K562 (cell line): ENCODE results near the gene TSSK6. TPM values are rescaled to one million over a fixed set of nuclear protein-coding genes. Genes with fewer than 3 reads are reported as not detected.
A peak's percentile ranks its signal among the peaks of the same experiment; 100 is the strongest.

Source experiments
- ATAC-seq: fragments of 200-7000 bp; cut with Tn5 transposase; 3 replicates; pipeline ENCODE4 v1.9.1; 2020; ENCODE audit warnings: moderate library complexity
- BruUV-seq: library from RNA; stranded (reverse); fragments of 400-500 nt; replicated peaks from 2 replicates; lab custom pipeline; 2021; lab: Mats Ljungman, UMichigan
- CTCF ChIA-PET: fragments of 300-600 bp; formaldehyde crosslinking; extraction: SDS; loops from one replicate; lab custom pipeline; 2021; ENCODE audit warnings: low intra/inter-chr PET ratio; lab: Yijun Ruan, JAX
- POLR2A ChIA-PET: fragments of 300-600, 350-650 bp; sonication (Branson Sonifier 250); formaldehyde crosslinking; extraction: SDS; loops from one replicate; lab custom pipeline; 2021; ENCODE audit warnings: antibody characterized with exemption, inconsistent platforms; lab: Yijun Ruan, JAX
- DNase-seq, 4 experiments: peaks; one replicate each; pipeline versions ENCODE4 v3.0.0 to v3.0.0-alpha.2; 2011 to 2018; ENCODE audit warnings: low spot score in 3 of 4, mixed read lengths in 3 of 4; ENCODE audit errors: extremely low read depth in 1 of 4
- FAIRE-seq: peaks from 2 replicates; lab custom pipeline; 2011; peaks lifted over from hg19 to GRCh38; lab: Jason Lieb, UNC
- H2AFZ ChIP-seq: 2 replicates; pipeline ENCODE4 v1.6.0; 2011; ENCODE audit warnings: low read depth, low read length, control low read depth, inconsistent platforms
- H3K27ac ChIP-seq: fragments of 200-600 bp; 3 replicates; pipeline ENCODE4 v1.8.0; 2011; ENCODE audit warnings: low read depth, mild to moderate bottlenecking, control low read depth, inconsistent platforms, low read length, moderate library complexity, mixed read lengths; ENCODE audit errors: extremely low read depth
- H3K27me3 ChIP-seq, 2 experiments: fragments of 300-600 bp in 1 of 2; 2 replicates in 1 of 2; 3 replicates in 1 of 2; pipeline versions ENCODE4 v1.6.0 to v1.8.0; 2011; ENCODE audit warnings: inconsistent platforms in 2 of 2, low read length in 2 of 2, mild to moderate bottlenecking in 1 of 2, mixed read lengths in 1 of 2, moderate library complexity in 1 of 2; ENCODE audit not compliant: control insufficient read depth in 2 of 2, insufficient read depth in 2 of 2
- H3K36me3 ChIP-seq: fragments of 300-600 bp; 3 replicates; pipeline ENCODE4 v1.8.0; 2011; ENCODE audit warnings: mild to moderate bottlenecking, low read length, inconsistent platforms; ENCODE audit not compliant: control insufficient read depth, insufficient read depth
- H3K4me1 ChIP-seq, 2 experiments: fragments of 200-600 bp in 1 of 2; replicated peaks in 1 of 2; 2 replicates in 1 of 2; 3 replicates in 1 of 2; pipeline versions ENCODE4 v1.5.1 to v1.8.0; 2011; ENCODE audit warnings: inconsistent platforms in 2 of 2, low read length in 2 of 2, mild to moderate bottlenecking in 1 of 2, mixed read lengths in 1 of 2, moderate library complexity in 1 of 2; ENCODE audit not compliant: control insufficient read depth in 2 of 2, insufficient read depth in 2 of 2
- H3K4me2 ChIP-seq: 2 replicates; pipeline ENCODE4 v1.6.1; 2011; ENCODE audit warnings: low read length, control low read depth, inconsistent platforms, mixed read lengths; ENCODE audit not compliant: insufficient read depth
- H3K4me3 ChIP-seq: fragments of 200-600 bp; sonication (generic), shearing (Covaris generic); 2 replicates; pipeline ENCODE4 v1.5.1; 2016; ENCODE audit warnings: control low read depth, inconsistent platforms
- H3K79me2 ChIP-seq: fragments of 200-600 bp; 3 replicates; pipeline ENCODE4 v1.8.0; 2011; ENCODE audit warnings: low read length, inconsistent platforms; ENCODE audit not compliant: control insufficient read depth, insufficient read depth
- H3K9ac ChIP-seq, 2 experiments: 2 replicates each; pipeline versions ENCODE4 v1.6.0 to v1.6.1; 2011; ENCODE audit warnings: low read depth in 2 of 2, low read length in 2 of 2, control low read depth in 1 of 2, inconsistent platforms in 1 of 2, mild to moderate bottlenecking in 1 of 2, mixed read lengths in 1 of 2; ENCODE audit not compliant: insufficient read depth in 1 of 2
- H3K9me1 ChIP-seq: one replicate; pipeline ENCODE4 v1.6.0; 2011; ENCODE audit warnings: inconsistent platforms, mild to moderate bottlenecking, low read length, moderate library complexity; ENCODE audit not compliant: control insufficient read depth, insufficient read depth
- H3K9me3 ChIP-seq: replicated peaks from 2 replicates; pipeline ENCODE4 v1.5.1; 2011; ENCODE audit warnings: low read depth, low read length, inconsistent platforms; ENCODE audit not compliant: control insufficient read depth, insufficient read depth
- H4K20me1 ChIP-seq: replicated peaks from 2 replicates; pipeline ENCODE4 v1.6.1; 2011; ENCODE audit warnings: low read length, inconsistent platforms, mixed read lengths; ENCODE audit not compliant: control insufficient read depth, insufficient read depth
- CEBPB ChIP-seq: fragments of 450-650 bp; IDR thresholded peaks from 2 replicates; pipeline ENCODE4 v1.6.1; 2016; ENCODE audit warnings: missing genetic modification characterization, missing compliant biosample characterization
- MCM7 ChIP-seq, 2 experiments: fragments of 450-650 bp; IDR thresholded peaks; 2 replicates each; pipeline ENCODE4 v1.6.1; 2016 to 2018
- WGBS: fragments of 100-300 bp; shearing (Covaris generic); methylation state at CpG from one replicate; pipeline ENCODE4 v1.1.6; 2016; ENCODE audit warnings: low coverage, mixed read lengths; ENCODE audit not compliant: insufficient coverage; ENCODE audit errors: missing lambda C conversion rate; 5-methylcytosine and 5-hydroxymethylcytosine counted together
- in situ Hi-C: fragments of 300-500 bp; cut with MboI; formaldehyde crosslinking; loops from 4 replicates; pipeline ENCODE4 v1.15.0; 2018; ENCODE audit warnings: inconsistent platforms, mixed read lengths
- intact Hi-C: fragments of 100-400 bp; cut with micrococcal nuclease; formaldehyde crosslinking; loops from 2 replicates; pipeline ENCODE4 v1.14.2; 2022
- polyA plus RNA-seq, 8 experiments: library from polyadenylated mRNA; depleted of rRNA in 4 of 8; stranded (reverse) in 5 of 8; unstranded in 3 of 8; fragments of >200 nt; fragmentation: Nextera tagmentation in 2 of 8; fragmentation: Illumina TruSeq in 1 of 8; extraction: Ambion mirVana in 2 of 8; extraction: Trizol in 1 of 8; gene quantifications; 2 replicates each; pipeline versions ENCODE4 v1.2.1 to v1.2.3, GENCODE V29; 2011 to 2014; ENCODE audit warnings: inconsistent platforms in 1 of 8, missing spikeins in 1 of 8
- total RNA-seq, 7 experiments: library from RNA; depleted of rRNA in 6 of 7; stranded (reverse); fragments of >200 nt in 6 of 7; fragmentation: Illumina TruSeq in 2 of 7; extraction: Trizol in 2 of 7; gene quantifications; 2 replicates each; pipeline versions ENCODE4 v1.2.1 to v1.2.3, GENCODE V29; 2011 to 2021; ENCODE audit warnings: low replicate concordance in 1 of 7

TSSK6 gene
- total and polyA plus RNA-seq, 9 of the 15 experiments (the other 6 are each of a cell fraction or from before 2014, with no cell fraction given): 0.21 to 2.6 (median 1.5) TPM; not detected in 3

DNA sequence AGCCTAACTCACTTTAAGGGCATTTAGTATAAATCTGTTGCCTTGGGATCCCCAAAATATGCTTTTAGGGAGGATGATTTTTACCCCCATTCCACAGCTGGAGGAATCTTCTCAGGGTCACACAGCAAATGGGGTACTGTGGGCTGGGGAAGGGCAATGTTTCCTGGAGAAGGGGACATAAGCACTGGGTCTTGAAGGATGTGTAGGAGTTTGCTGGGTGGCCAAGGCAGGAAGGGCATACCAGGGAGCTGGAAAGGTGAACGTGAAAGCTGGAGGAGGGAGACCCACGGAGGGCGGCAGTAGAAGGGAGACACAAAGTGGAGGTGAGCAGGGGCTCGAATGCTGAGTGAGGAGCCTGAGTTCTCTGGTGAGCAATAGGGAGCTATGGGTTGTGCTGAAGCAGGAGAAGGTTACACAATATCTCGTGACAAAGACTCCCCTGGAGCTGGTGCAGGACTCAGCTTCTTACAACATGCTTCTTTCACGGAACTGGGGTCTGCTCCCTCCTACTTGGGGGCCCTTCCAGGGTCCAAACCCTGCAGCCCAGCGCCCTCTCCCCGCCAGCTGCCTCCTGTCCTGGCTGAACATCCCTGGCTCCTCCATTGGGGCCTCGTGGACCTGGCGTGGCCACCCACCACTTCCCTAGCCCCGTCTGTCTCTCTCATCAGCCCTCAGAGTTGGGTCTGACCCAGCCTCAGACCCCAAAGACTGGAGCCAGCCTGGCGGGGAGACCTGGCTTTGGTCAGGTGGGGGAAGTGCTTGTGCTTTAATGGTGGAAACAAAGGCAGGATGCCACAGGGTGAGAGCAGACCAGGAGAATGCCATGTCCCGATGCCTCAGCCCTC lies 33.8 kb upstream of the TSSK6 start:
- no peaks in the 10 kb centered on the region for H3K79me2 ChIP-seq
- TF ChIP-seq CEBPB (tag) (peak; percentile 61), MCM7 (IDR thresholded peaks at IDR 0.05) (no peak)
- TF ChIP-seq, all 486 proteins: peak for 1
- peak overlapping the region in 1 of 2 experiments; percentile 64; a peak in 1 of 4 replicates for H3K9ac ChIP-seq
- H3K4me1 ChIP-seq: peaks cover 0 to 52% of the 10 kb centered on the region in 2 experiments; a peak in 2 of 5 replicates
- H4K20me1 ChIP-seq: 0 out of 2 replicates have a peak, but pooled peaks cover 5% of the 10 kb centered on the region
- ATAC-seq (peak; percentile 10; the same call in 1 of the 3 replicates), FAIRE-seq (no peak), DNase-seq (no peak)
- H3K9me3 ChIP-seq: no peaks in the 10 kb centered on the region
- intact Hi-C loops (no loop called here), in situ Hi-C loops (loop anchor here (25.0 kb wide), 1 partner anchor 88 kb away; the partner anchor contains the start of genes GMIP and LPAR2)
- WGBS: 3% methylated on average over 13 of the region's 13 CpGs
- no peaks in the 10 kb centered on the region for H3K9me1 ChIP-seq
- H3K27me3 ChIP-seq: peaks cover 5 to 52% of the 10 kb centered on the region in 2 experiments
- H2AFZ ChIP-seq: no peak overlapping the region
- H3K4me2 ChIP-seq: no peak overlapping the region
- no TSS peak for BruUV-seq
- H3K4me3 ChIP-seq: no peak overlapping the region
- H3K36me3 ChIP-seq: no peaks in the 10 kb centered on the region
- CTCF ChIA-PET: no interaction called here
- POLR2A ChIA-PET: interaction anchor here (0.7 to 1.5 kb wide), 5 partner anchors 8 to 184 kb away, joined by 3 to 4 read pairs (median 4); partner anchors contain the start of gene ZNF14
- H3K27ac ChIP-seq: no peak overlapping the region
